Right lobe of liver (tissue), 4 donors: ENCODE measurements around the gene FPGS.

ENCODE experiments used
- CTCF ChIP-seq, 4 donors: fragments of 200-600 bp in 3 of 4; fragments of 450-650 bp in 1 of 4; IDR thresholded peaks; one replicate each; pipeline versions ENCODE4 v1.5.1 to v1.8.0; 2016 to 2022; ENCODE audit warnings: antibody characterized with exemption in 4 of 4, mild to moderate bottlenecking in 2 of 4
- POLR2A ChIP-seq: fragments of 450-650 bp; IDR thresholded peaks from one replicate; pipeline ENCODE4 v1.6.1; 2017; ENCODE audit warnings: antibody characterized with exemption, mild to moderate bottlenecking
- donor health status: DM: no; HTN: no; CAD: no.
- donor health status: DM: no; HTN: no; CAD: no.
- donor health status: DM: no; HTN: yes; CAD: no.

- TF ChIP-seq CTCF (IDR thresholded peaks at IDR 0.05) (no peak), POLR2A (no peak)
Observed at GRCh38 chr9:127812936-127813675, 10.4 kb downstream of the FPGS start.
